GM19238 (cell line): Measurements from ENCODE around the gene APELA.
"Not testable (repeated sequence)": the region's sequence is repeated elsewhere in the genome, so short reads cannot be mapped to it uniquely, and the experiment has no call there.

Experiments
- DNase-seq: peaks from one replicate; pipeline ENCODE4 v3.0.0; 2011; ENCODE audit warnings: low spot score; ENCODE audit not compliant: insufficient read length

APELA gene

DNA sequence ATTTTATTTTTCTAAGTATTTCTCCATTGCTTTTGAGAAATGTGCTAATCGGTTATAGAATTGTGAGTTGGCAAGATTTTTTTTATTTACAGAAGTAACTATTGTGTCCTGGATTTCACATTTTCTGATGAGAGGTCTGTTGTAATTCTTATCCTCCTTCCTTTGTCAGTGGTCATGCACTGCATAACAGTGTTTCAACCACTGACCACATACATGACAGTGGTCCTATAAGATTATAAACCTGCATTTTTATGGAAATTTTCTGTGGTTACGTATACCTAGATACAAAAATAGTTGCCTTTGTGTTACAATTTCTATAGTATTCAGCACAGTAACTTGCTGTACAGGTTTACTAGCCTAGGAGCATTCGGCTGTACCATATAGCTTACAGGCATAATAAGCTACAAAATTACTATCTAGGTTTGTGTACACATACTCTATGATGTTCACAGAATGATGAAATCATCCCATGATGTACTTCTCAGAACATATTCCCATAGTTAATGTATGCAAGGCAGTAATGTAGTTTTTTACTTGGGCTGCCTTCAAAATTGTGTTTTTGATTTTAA, 47.8 kb downstream of the APELA start:
- no peak for DNase-seq

- no peak for DNase-seq
Observed at GRCh38 chr4:164926301-164926700, 49.3 kb downstream of the APELA start.

DNA sequence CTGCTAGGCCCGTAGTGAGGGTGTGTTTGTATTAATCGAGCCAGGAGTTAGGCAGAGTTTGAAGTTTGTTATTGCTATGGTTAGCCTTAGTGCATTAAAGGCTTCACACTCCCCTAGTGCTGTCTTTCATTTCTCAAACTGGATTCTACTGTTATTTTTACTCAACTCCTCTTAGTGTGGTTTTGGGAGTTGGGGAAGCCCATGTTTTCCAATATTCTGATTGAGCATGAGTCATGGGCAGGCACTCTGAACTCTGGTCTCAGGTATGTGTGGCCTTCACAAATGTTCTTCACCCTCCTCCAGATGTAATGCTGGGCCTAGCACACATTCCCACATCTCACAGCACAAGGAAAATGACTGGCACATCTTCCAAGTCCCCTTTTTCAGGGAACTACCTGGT, 50.1 kb downstream of the APELA start:
- not testable (repeated sequence) for DNase-seq

DNA sequence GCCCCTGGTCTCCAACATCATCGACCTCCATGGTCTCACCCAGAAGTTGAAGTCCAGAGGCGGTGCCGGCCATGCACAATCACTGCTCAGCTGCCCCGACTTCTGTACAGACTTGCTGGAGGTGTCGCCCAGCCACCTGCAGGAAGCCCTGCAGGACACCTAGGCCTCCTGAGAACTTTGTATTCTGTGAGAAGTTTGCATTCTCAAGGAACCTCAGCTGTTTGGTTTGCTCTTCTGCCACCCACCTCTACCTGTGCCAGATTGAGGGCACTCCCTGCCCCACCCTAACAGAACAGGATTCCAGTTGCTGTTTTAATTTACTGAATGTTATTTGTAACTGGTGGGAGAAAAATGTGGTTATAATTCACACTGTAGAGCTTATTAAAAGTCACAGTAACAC, 53.7 kb downstream of the APELA start:
- DNase-seq, result no peak

- DNase-seq, result no peak
Observed at GRCh38 chr4:164931551-164932324, 54.8 kb downstream of the APELA start.

- no peak for DNase-seq
Observed at GRCh38 chr4:164933244-164933643, 56.3 kb downstream of the APELA start.

DNA sequence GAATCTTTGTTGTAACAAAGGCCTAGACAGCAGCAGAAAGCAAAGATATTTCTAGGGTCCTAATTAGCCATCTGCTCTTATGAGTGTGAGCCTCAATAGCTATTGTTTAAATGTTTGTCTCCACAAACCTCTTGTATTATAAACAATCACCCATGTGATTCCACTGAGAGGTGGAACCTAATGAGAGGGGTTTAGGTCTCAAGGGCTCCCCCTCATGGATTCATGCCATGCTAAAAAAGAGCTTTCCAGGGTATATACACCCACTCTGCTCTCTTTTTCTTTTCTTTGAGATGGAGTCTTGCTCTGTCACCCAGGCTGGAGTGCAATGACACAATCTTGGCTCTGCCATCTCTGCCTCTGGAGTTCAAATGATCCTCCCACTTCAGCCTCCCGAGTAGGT, 58.4 kb downstream of the APELA start:
- no peak for DNase-seq

GRCh38 chr4:164935865-164936606, 59.1 kb downstream of the APELA start:
- not testable (repeated sequence) for DNase-seq

- no peak for DNase-seq
Observed at GRCh38 chr4:164937576-164938270, 60.7 kb downstream of the APELA start.

- no peak for DNase-seq
Observed at GRCh38 chr4:164943192-164943591, 66.2 kb downstream of the APELA start.

- no peak for DNase-seq
Observed at GRCh38 chr4:164945146-164945545, 68.2 kb downstream of the APELA start.

DNA sequence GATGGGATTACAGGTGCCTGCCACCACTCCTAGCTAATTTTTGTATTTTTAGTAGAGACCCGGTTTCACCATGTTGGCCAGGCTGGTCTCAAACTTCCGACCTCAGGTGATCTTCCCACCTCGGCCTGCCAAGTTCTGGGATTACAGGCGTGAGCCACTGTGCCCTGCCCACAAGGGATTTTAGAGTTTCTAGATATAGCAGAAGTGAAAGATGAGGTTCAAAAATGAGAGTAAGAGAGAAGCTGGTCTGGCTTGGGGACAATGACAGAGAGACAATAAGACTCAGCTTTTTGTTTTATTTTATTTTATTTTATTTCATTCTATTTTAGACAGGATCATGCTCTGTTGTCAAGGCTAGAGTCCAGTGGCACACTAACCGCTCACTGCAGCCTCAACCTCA, 69.8 kb downstream of the APELA start:
- DNase-seq, result no peak
